ENCODE data around the gene LDLRAD4.
A peak's percentile ranks its signal among the peaks of the same experiment; 100 is the strongest.

The LDLRAD4 gene

DNA sequence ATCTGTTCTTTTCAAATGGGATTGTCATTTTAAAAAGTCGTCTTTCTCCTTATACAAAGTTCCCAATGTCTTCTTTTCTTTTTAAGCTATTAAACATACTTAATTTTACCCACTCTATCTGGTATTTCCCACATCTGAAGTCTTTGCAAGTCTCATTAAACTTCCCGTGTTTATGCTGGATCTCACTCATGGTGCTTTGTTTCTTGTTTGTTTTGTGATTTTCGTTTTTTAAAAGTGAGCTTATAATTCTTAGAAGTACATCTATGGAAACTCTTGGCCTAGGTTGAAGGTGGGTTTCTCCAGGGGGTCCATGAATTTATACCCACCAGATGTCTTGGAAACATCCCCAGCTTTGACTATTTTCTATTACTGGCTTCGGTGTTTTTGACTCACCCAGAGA lies 299.8 kb downstream of the LDLRAD4 start:
- TF ChIP-seq, protein P1, sequence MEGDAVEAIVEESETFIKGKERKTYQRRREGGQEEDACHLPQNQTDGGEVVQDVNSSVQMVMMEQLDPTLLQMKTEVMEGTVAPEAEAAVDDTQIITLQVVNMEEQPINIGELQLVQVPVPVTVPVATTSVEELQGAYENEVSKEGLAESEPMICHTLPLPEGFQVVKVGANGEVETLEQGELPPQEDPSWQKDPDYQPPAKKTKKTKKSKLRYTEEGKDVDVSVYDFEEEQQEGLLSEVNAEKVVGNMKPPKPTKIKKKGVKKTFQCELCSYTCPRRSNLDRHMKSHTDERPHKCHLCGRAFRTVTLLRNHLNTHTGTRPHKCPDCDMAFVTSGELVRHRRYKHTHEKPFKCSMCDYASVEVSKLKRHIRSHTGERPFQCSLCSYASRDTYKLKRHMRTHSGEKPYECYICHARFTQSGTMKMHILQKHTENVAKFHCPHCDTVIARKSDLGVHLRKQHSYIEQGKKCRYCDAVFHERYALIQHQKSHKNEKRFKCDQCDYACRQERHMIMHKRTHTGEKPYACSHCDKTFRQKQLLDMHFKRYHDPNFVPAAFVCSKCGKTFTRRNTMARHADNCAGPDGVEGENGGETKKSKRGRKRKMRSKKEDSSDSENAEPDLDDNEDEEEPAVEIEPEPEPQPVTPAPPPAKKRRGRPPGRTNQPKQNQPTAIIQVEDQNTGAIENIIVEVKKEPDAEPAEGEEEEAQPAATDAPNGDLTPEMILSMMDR (IDR thresholded peaks at IDR 0.05): no peak
- no peak overlapping the region for H2AFZ ChIP-seq
- no peaks in the 10 kb centered on the region for H3K36me3 ChIP-seq (ENCODE audit: control insufficient read depth, insufficient read depth, low read length)
- H3K79me2 ChIP-seq: no peaks in the 10 kb centered on the region
- H3K4me1 ChIP-seq: no peaks in the 10 kb centered on the region
- no peak overlapping the region for H3K4me2 ChIP-seq (ENCODE audit: low read length)
- no peak overlapping the region for H3K9ac ChIP-seq
- H3K4me3 ChIP-seq (ENCODE audit: low read depth, low read length): no peak overlapping the region
- no peak overlapping the region for H3K27ac ChIP-seq
- no peaks in the 10 kb centered on the region for H3K27me3 ChIP-seq (ENCODE audit: control insufficient read depth, insufficient read depth, low read length)
- no peaks in the 10 kb centered on the region for H3K9me3 ChIP-seq (ENCODE audit: control insufficient read depth, low read length)

DNA sequence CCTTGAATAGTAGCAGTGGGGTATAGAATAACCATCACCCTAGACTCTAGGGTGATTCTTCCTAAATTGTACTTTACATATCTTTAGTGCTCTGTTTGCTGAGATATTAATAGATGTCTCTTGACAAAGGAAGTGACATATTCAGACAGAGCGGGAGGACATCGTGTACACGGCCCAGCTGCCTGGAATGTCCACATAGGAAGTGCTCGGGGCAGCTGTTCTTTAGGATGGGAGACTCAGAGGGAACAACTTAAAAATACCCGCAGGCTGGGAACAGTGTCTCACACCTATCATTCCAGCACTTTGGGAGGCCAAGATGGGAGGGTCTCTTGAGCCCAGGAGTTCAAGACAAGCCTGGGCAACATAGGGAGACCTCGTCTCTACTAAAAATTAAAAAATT lies 301.7 kb downstream of the LDLRAD4 start:
- no peaks in the 10 kb centered on the region for H3K9me3 ChIP-seq (ENCODE audit: control insufficient read depth, low read length)
- H3K27me3 ChIP-seq (ENCODE audit: control insufficient read depth, insufficient read depth, low read length): no peaks in the 10 kb centered on the region
- H2AFZ ChIP-seq: no peak overlapping the region
- no peak overlapping the region for H3K4me2 ChIP-seq (ENCODE audit: low read length)
- TF ChIP-seq, protein P1 (IDR thresholded peaks at IDR 0.05): no peak
- no peaks in the 10 kb centered on the region for H3K4me1 ChIP-seq
- no peak overlapping the region for H3K9ac ChIP-seq
- no peaks in the 10 kb centered on the region for H3K79me2 ChIP-seq
- peak overlapping the region; percentile 24 for H3K27ac ChIP-seq
- no peak overlapping the region for H3K4me3 ChIP-seq (ENCODE audit: low read depth, low read length)
- H3K36me3 ChIP-seq (ENCODE audit: control insufficient read depth, insufficient read depth, low read length): no peaks in the 10 kb centered on the region

DNA sequence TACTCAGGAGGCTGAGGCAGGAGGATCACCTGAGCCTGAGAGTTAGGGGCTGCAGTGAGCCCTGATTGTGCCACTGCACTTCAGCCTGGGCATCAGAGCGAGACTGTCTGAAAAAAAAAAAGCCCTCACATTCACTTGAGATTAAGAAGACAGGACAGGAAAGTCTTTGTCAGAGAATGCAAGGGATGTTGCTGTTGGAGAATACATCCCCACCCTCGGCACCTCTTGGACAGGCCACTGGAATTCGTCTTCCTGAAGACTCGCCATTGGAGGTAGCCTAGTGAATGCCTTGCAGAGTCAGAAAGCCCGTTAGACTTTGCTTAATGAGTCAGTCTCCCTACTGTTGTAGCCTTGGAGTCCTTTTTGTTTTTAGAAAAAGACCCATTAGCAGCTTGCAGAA lies 302.2 kb downstream of the LDLRAD4 start:
- H3K27me3 ChIP-seq (ENCODE audit: control insufficient read depth, insufficient read depth, low read length): no peaks in the 10 kb centered on the region
- no peaks in the 10 kb centered on the region for H3K4me1 ChIP-seq
- H3K9ac ChIP-seq: no peak overlapping the region
- H3K27ac ChIP-seq: peak overlapping the region; percentile 24
- no peak overlapping the region for H3K4me3 ChIP-seq (ENCODE audit: low read depth, low read length)
- H3K9me3 ChIP-seq (ENCODE audit: control insufficient read depth, low read length): no peaks in the 10 kb centered on the region
- no peaks in the 10 kb centered on the region for H3K36me3 ChIP-seq (ENCODE audit: control insufficient read depth, insufficient read depth, low read length)
- no peak overlapping the region for H2AFZ ChIP-seq
- no peaks in the 10 kb centered on the region for H3K79me2 ChIP-seq
- no peak overlapping the region for H3K4me2 ChIP-seq (ENCODE audit: low read length)
- TF ChIP-seq, protein P1 (IDR thresholded peaks at IDR 0.05): no peak

DNA sequence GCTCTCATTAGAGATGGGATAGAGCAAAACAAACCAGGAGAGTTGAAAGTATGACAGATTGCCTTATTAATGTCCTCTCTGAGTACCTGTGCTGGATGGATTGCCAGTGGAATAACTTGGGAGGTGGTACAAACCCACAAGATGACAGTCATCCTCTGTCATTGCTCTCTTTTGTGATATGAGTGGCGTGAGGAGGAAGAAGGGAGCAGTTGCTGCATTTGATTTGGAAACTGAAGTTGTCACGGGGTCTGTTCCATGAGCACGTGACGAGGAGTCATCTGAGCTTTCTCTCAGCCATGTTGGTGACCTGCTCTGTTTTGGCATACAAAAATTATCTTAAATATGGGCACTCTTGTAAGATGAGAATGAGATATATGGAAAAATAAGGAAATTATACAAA lies 302.9 kb downstream of the LDLRAD4 start:
- H3K4me1 ChIP-seq: no peaks in the 10 kb centered on the region
- H3K79me2 ChIP-seq: no peaks in the 10 kb centered on the region
- H2AFZ ChIP-seq: no peak overlapping the region
- no peak overlapping the region for H3K4me2 ChIP-seq (ENCODE audit: low read length)
- H3K36me3 ChIP-seq (ENCODE audit: control insufficient read depth, insufficient read depth, low read length): no peaks in the 10 kb centered on the region
- H3K9ac ChIP-seq: no peak overlapping the region
- TF ChIP-seq, protein P1 (IDR thresholded peaks at IDR 0.05): no peak
- H3K27ac ChIP-seq: no peak overlapping the region
- no peak overlapping the region for H3K4me3 ChIP-seq (ENCODE audit: low read depth, low read length)
- no peaks in the 10 kb centered on the region for H3K9me3 ChIP-seq (ENCODE audit: control insufficient read depth, low read length)
- H3K27me3 ChIP-seq (ENCODE audit: control insufficient read depth, insufficient read depth, low read length): no peaks in the 10 kb centered on the region

DNA sequence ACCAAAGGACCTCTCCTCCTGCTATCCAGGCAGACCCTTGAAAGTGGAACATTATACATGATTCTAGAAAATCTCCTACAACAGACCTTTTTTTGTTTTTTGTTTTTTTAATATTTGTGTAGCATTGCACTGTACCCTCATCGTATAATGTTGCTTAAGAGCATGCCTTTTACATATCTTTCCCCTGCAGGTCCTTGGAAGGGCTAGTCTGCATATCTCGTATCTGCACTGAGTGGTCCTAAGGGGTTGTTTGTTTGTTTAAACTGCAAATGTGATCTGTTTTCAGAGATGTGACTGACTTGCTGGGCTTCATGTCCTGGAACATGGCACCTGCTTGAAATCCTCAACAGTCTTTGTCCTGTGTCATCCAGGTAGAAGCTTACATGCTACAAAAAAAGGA lies 303.7 kb downstream of the LDLRAD4 start:
- no peak overlapping the region for H3K4me3 ChIP-seq (ENCODE audit: low read depth, low read length)
- H3K36me3 ChIP-seq (ENCODE audit: control insufficient read depth, insufficient read depth, low read length): no peaks in the 10 kb centered on the region
- no peak overlapping the region for H3K9ac ChIP-seq
- H3K4me1 ChIP-seq: no peaks in the 10 kb centered on the region
- H3K27me3 ChIP-seq (ENCODE audit: control insufficient read depth, insufficient read depth, low read length): no peaks in the 10 kb centered on the region
- no peak overlapping the region for H3K4me2 ChIP-seq (ENCODE audit: low read length)
- no peak overlapping the region for H3K27ac ChIP-seq
- H3K79me2 ChIP-seq: no peaks in the 10 kb centered on the region
- no peak overlapping the region for H2AFZ ChIP-seq
- no peaks in the 10 kb centered on the region for H3K9me3 ChIP-seq (ENCODE audit: control insufficient read depth, low read length)
- TF ChIP-seq, protein P1 (IDR thresholded peaks at IDR 0.05): no peak
